HG03103 (cell line): ENCODE data around the gene MTCH1.

Experiments used
- ATAC-seq: cut with Tn5 transposase; IDR thresholded peaks from one replicate; pipeline ENCODE4 v1.9.1; 2021; ENCODE audit warnings: low read depth; ENCODE audit not compliant: unreplicated experiment

MTCH1 gene

GRCh38 chr6:36985808-36986703, at the start of gene MTCH1:
TSS of gene MTCH1 (minus strand) at chr6:36986196. CDS start at chr6:36986173, 23 bp downstream.
- ATAC-seq = peak; percentile 64

GRCh38 chr6:37033819-37034795, 48.1 kb upstream of the MTCH1 start:
- ATAC-seq = no peak

GRCh38 chr6:37033255-37033654, 47.3 kb upstream of the MTCH1 start:
- no peak for ATAC-seq

GRCh38 chr6:37032239-37032638, 46.2 kb upstream of the MTCH1 start:
- ATAC-seq = no peak

GRCh38 chr6:37030599-37030998, 44.6 kb upstream of the MTCH1 start:
- no peak for ATAC-seq

- no peak for ATAC-seq
Measured at GRCh38 chr6:37029249-37029971, 43.4 kb upstream of the MTCH1 start.

- ATAC-seq = no peak
Measured at GRCh38 chr6:37027811-37028469, 41.9 kb upstream of the MTCH1 start.

- no peak for ATAC-seq
Measured at GRCh38 chr6:37027036-37027720, 41.2 kb upstream of the MTCH1 start.

GRCh38 chr6:37025621-37026466, 39.8 kb upstream of the MTCH1 start:
- ATAC-seq = no peak

GRCh38 chr6:37024656-37025337, 38.8 kb upstream of the MTCH1 start:
- ATAC-seq = no peak

GRCh38 chr6:37022135-37022863, 36.3 kb upstream of the MTCH1 start:
- ATAC-seq = no peak

GRCh38 chr6:37021356-37022129, 35.5 kb upstream of the MTCH1 start:
- ATAC-seq = no peak

- no peak for ATAC-seq
Measured at GRCh38 chr6:37020812-37021211, 34.8 kb upstream of the MTCH1 start.

- ATAC-seq = no peak
Measured at GRCh38 chr6:37020381-37020780, 34.4 kb upstream of the MTCH1 start.

- no peak for ATAC-seq
Measured at GRCh38 chr6:37019065-37019450, 33.1 kb upstream of the MTCH1 start.

- peak; percentile 87 for ATAC-seq
Measured at GRCh38 chr6:37018198-37019064, 32.4 kb upstream of the MTCH1 start.
